ENCODE data around the gene RSRP1. TPM values are rescaled to one million over a fixed set of nuclear protein-coding genes. Genes with fewer than 3 reads are reported as not detected.

Gene RSRP1
- total and polyA plus RNA-seq, 2 of the 13 experiments (the other 11 are each of a cell fraction or from before 2014, with no cell fraction given): 43.9 to 52.8 TPM

DNA sequence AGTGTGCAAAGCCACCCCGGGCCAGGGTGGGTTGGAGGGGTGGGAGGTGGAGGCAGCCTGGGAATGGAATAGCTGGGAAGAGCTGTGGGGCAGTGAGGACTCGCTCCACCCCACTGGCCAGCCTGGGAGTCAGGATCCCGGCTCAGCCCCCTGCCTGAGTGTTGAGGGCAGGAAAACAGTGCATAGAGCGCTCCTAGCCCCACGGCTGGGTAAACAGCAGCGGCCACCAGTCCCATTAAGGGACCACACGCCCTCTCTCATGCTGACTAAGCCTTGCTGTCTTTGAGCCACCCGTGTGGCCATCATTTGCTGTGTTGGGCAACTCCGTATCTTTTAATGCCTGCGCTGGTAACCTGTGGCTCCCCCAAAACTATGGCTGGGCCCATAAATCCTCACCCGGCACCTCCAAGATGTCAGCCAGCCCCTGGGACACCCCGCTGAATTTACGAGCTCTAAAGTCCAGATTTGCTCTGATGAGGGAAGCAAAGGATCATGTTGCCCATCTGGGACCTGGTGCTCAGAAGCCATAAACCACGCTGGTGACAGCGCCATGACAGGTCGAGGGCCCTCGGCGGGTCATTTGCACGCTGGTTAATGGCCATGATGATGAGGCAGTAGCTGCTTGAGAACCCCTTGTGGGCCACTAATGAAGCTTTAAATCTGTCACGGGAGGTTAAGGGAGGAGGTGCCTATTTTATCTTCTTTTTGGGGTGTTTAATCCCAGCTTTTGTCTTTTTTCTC is 49.8 kb downstream of the RSRP1 start (continued):
- TF ChIP-seq, protein P1, sequence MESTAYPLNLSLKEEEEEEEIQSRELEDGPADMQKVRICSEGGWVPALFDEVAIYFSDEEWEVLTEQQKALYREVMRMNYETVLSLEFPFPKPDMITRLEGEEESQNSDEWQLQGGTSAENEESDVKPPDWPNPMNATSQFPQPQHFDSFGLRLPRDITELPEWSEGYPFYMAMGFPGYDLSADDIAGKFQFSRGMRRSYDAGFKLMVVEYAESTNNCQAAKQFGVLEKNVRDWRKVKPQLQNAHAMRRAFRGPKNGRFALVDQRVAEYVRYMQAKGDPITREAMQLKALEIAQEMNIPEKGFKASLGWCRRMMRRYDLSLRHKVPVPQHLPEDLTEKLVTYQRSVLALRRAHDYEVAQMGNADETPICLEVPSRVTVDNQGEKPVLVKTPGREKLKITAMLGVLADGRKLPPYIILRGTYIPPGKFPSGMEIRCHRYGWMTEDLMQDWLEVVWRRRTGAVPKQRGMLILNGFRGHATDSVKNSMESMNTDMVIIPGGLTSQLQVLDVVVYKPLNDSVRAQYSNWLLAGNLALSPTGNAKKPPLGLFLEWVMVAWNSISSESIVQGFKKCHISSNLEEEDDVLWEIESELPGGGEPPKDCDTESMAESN (CRISPR knock-in tag; conservative IDR thresholded peaks at IDR 0.05): 0 out of 2 replicates have a peak, but pooled peaks have one; percentile 57
- no peak for TF ChIP-seq ZNF382 (CRISPR knock-in tag; IDR thresholded peaks at IDR 0.05; ENCODE audit: borderline replicate concordance)
- peak; percentile 28; the same call in 1 of the 2 replicates for TF ChIP-seq EHMT2 (IDR thresholded peaks at IDR 0.05; ENCODE audit: borderline replicate concordance, low read depth, low read length)
- TF ChIP-seq SOX5 (CRISPR knock-in tag; IDR thresholded peaks at IDR 0.05; ENCODE audit: borderline replicate concordance): peak; percentile 70
- 0 out of 2 replicates have a peak, but pooled peaks have one; percentile 20 for TF ChIP-seq BCL6 (CRISPR knock-in tag; IDR thresholded peaks at IDR 0.05)
- no peak for TF ChIP-seq ZSCAN30 (CRISPR knock-in tag; IDR thresholded peaks at IDR 0.05)
- TF ChIP-seq NFIC (IDR thresholded peaks at IDR 0.05; ENCODE audit: low read length): no peak
- TF ChIP-seq, protein P2, sequence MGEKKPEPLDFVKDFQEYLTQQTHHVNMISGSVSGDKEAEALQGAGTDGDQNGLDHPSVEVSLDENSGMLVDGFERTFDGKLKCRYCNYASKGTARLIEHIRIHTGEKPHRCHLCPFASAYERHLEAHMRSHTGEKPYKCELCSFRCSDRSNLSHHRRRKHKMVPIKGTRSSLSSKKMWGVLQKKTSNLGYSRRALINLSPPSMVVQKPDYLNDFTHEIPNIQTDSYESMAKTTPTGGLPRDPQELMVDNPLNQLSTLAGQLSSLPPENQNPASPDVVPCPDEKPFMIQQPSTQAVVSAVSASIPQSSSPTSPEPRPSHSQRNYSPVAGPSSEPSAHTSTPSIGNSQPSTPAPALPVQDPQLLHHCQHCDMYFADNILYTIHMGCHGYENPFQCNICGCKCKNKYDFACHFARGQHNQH (CRISPR knock-in tag; IDR thresholded peaks at IDR 0.05): 0 out of 2 replicates have a peak, but pooled peaks have one; percentile 20
- peak; percentile 33; the same call in 1 of the 2 replicates for TF ChIP-seq FOXK1 (CRISPR knock-in tag; IDR thresholded peaks at IDR 0.05; ENCODE audit: borderline replicate concordance, low read depth)
- peak; percentile 88 for TF ChIP-seq FOXA3 (CRISPR knock-in tag; IDR thresholded peaks at IDR 0.05)
- no peak for TF ChIP-seq SOX13 (IDR thresholded peaks at IDR 0.05)
- peak in 1 of 2 experiments; percentile 69; a peak in 2 of 4 replicates for TF ChIP-seq SOX13 (CRISPR knock-in tag; conservative IDR thresholded peaks at IDR 0.05 in 1 of 2, IDR thresholded peaks at IDR 0.05 in 1 of 2)
- no peak for TF ChIP-seq ZKSCAN8 (CRISPR knock-in tag; IDR thresholded peaks at IDR 0.05; ENCODE audit: borderline replicate concordance)
- 0 out of 2 replicates have a peak, but pooled peaks have one; percentile 20 for TF ChIP-seq JUN (CRISPR knock-in tag; IDR thresholded peaks at IDR 0.05)
- TF ChIP-seq HMGXB4 (CRISPR knock-in tag; IDR thresholded peaks at IDR 0.05; ENCODE audit: borderline replicate concordance in 1 of 2, low read depth in 1 of 2): 0 out of 4 replicates have a peak, but pooled peaks of 1 of the 2 experiments have one; percentile 29
- no peak for TF ChIP-seq ZBTB10 (CRISPR knock-in tag; IDR thresholded peaks at IDR 0.05; ENCODE audit: borderline replicate concordance)
- TF ChIP-seq KAT7 (CRISPR knock-in tag; IDR thresholded peaks at IDR 0.05; ENCODE audit: borderline replicate concordance): 0 out of 2 replicates have a peak, but pooled peaks have one; percentile 26
- TF ChIP-seq, protein P3, sequence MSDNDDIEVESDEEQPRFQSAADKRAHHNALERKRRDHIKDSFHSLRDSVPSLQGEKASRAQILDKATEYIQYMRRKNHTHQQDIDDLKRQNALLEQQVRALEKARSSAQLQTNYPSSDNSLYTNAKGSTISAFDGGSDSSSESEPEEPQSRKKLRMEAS (IDR thresholded peaks at IDR 0.05): peak; percentile 65
